ENCODE measurements around the gene WDFY4. TPM values are rescaled to one million over a fixed set of nuclear protein-coding genes. Genes with fewer than 3 reads are reported as not detected.

Gene WDFY4
- total and polyA plus RNA-seq, 2 experiments from 2014 or later = 0.14 TPM; not detected in 1

GRCh38 chr10:48692748-48693147, 8.1 kb downstream of the WDFY4 start:
- H3K4me3 Mint-ChIP-seq = no peak overlapping the region
- H3K27me3 Mint-ChIP-seq (ENCODE audit: insufficient read depth, low read depth, poor library complexity) = peaks cover 4% of the 10 kb centered on the region
- no peak overlapping the region for H3K27ac Mint-ChIP-seq
- Histone ChIP-seq H3K4me3 (no peak overlapping the region), H3F3A (replicated peaks; ENCODE audit: low read depth) (no peaks in the 10 kb centered on the region), H3K27ac (ENCODE audit: low read depth) (no peak overlapping the region), H3K79me2 (replicated peaks; ENCODE audit: insufficient read depth) (no peaks in the 10 kb centered on the region), H3K4me2 (no peak overlapping the region), H3K4me1 (ENCODE audit: insufficient read depth) (no peaks in the 10 kb centered on the region), H3K27me3 (ENCODE audit: insufficient read depth) (no peaks in the 10 kb centered on the region), H4K20me1 (replicated peaks; ENCODE audit: insufficient read depth) (no peaks in the 10 kb centered on the region), H2AFZ (peak overlapping the region; percentile 9; the same call in 1 of the 2 replicates), H3K9me2 (ENCODE audit: insufficient read depth) (peaks cover 4% of the 10 kb centered on the region; the same call in 1 of the 2 replicates), H3K36me3 (ENCODE audit: insufficient read depth) (no peaks in the 10 kb centered on the region)
- TF ChIP-seq EZH2phosphoT487 (IDR thresholded peaks at IDR 0.05; ENCODE audit: unreplicated experiment) = no peak
- TF ChIP-seq POLR2AphosphoS5 (IDR thresholded peaks at IDR 0.05; ENCODE audit: low read depth) = no peak
- TF ChIP-seq NANOG (IDR thresholded peaks at IDR 0.05; ENCODE audit: borderline replicate concordance) = no peak
- no peak for TF ChIP-seq EZH2 (IDR thresholded peaks at IDR 0.05; ENCODE audit: low read depth, unreplicated experiment)
- no peak for TF ChIP-seq JUNB (IDR thresholded peaks at IDR 0.05; ENCODE audit: unreplicated experiment)
- TF ChIP-seq, protein P1, sequence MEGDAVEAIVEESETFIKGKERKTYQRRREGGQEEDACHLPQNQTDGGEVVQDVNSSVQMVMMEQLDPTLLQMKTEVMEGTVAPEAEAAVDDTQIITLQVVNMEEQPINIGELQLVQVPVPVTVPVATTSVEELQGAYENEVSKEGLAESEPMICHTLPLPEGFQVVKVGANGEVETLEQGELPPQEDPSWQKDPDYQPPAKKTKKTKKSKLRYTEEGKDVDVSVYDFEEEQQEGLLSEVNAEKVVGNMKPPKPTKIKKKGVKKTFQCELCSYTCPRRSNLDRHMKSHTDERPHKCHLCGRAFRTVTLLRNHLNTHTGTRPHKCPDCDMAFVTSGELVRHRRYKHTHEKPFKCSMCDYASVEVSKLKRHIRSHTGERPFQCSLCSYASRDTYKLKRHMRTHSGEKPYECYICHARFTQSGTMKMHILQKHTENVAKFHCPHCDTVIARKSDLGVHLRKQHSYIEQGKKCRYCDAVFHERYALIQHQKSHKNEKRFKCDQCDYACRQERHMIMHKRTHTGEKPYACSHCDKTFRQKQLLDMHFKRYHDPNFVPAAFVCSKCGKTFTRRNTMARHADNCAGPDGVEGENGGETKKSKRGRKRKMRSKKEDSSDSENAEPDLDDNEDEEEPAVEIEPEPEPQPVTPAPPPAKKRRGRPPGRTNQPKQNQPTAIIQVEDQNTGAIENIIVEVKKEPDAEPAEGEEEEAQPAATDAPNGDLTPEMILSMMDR (conservative IDR thresholded peaks at IDR 0.05; ENCODE audit: low read depth in 2 of 2) = no peak
- no peak for TF ChIP-seq ETS1 (IDR thresholded peaks at IDR 0.05)
- TF ChIP-seq, protein P2, sequence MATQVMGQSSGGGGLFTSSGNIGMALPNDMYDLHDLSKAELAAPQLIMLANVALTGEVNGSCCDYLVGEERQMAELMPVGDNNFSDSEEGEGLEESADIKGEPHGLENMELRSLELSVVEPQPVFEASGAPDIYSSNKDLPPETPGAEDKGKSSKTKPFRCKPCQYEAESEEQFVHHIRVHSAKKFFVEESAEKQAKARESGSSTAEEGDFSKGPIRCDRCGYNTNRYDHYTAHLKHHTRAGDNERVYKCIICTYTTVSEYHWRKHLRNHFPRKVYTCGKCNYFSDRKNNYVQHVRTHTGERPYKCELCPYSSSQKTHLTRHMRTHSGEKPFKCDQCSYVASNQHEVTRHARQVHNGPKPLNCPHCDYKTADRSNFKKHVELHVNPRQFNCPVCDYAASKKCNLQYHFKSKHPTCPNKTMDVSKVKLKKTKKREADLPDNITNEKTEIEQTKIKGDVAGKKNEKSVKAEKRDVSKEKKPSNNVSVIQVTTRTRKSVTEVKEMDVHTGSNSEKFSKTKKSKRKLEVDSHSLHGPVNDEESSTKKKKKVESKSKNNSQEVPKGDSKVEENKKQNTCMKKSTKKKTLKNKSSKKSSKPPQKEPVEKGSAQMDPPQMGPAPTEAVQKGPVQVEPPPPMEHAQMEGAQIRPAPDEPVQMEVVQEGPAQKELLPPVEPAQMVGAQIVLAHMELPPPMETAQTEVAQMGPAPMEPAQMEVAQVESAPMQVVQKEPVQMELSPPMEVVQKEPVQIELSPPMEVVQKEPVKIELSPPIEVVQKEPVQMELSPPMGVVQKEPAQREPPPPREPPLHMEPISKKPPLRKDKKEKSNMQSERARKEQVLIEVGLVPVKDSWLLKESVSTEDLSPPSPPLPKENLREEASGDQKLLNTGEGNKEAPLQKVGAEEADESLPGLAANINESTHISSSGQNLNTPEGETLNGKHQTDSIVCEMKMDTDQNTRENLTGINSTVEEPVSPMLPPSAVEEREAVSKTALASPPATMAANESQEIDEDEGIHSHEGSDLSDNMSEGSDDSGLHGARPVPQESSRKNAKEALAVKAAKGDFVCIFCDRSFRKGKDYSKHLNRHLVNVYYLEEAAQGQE (IDR thresholded peaks at IDR 0.05; ENCODE audit: unreplicated experiment) = no peak
- no peak for TF ChIP-seq ZNF114 (CRISPR knock-in tag; IDR thresholded peaks at IDR 0.05)
- no peak for TF ChIP-seq CREB1 (CRISPR knock-in tag; IDR thresholded peaks at IDR 0.05; ENCODE audit: low read depth)
- no peak for TF ChIP-seq ZNF462 (CRISPR knock-in tag; IDR thresholded peaks at IDR 0.05)
- TF ChIP-seq STAT1 (IDR thresholded peaks at IDR 0.05; ENCODE audit: unreplicated experiment) = no peak
- TF ChIP-seq ZNF331 (CRISPR knock-in tag; IDR thresholded peaks at IDR 0.05; ENCODE audit: low read depth) = no peak
- H3K36me3 Mint-ChIP-seq (ENCODE audit: low read depth) = no peaks in the 10 kb centered on the region; the same call in 2 of the 3 replicates
- ATAC-seq (no peak), DNase-seq (ENCODE audit: low spot score) (no peak)
- peaks cover 12% of the 10 kb centered on the region for H3K4me1 Mint-ChIP-seq
- H3K9me3 Mint-ChIP-seq = peaks cover 5% of the 10 kb centered on the region; the same call in 2 of the 3 replicates
